GM19438 (cell line): ENCODE measurements around the gene OR7D2.

Experiments
- ATAC-seq: cut with Tn5 transposase; IDR thresholded peaks from one replicate; pipeline ENCODE4 v1.9.1; 2021; ENCODE audit warnings: low read depth; ENCODE audit not compliant: unreplicated experiment

Gene OR7D2

GRCh38 chr19:9178901-9179300, at the start of gene OR7D2:
OR7D2 (plus strand) TSS chr19:9178979; CDS start chr19:9185782, 6,803 bp downstream.
- ATAC-seq, result no peak

- ATAC-seq, result no peak
These were observed 47.8 kb upstream of the OR7D2 start for GRCh38 chr19:9130965-9131364.

- ATAC-seq, result no peak
These were observed 46.4 kb upstream of the OR7D2 start for GRCh38 chr19:9132422-9132821.

- no peak for ATAC-seq
These were observed 39.1 kb upstream of the OR7D2 start for GRCh38 chr19:9139609-9140158.

GRCh38 chr19:9140159-9140874, 38.5 kb upstream of the OR7D2 start, which contains the start of gene ZNF317:
ZNF317 (plus strand) TSS chr19:9140397; CDS start chr19:9156017, 15,620 bp downstream.
- peak; percentile 85 for ATAC-seq

GRCh38 chr19:9144920-9145319, 33.9 kb upstream of the OR7D2 start:
- ATAC-seq, result no peak

GRCh38 chr19:9146882-9147281, 31.9 kb upstream of the OR7D2 start:
- no peak for ATAC-seq

GRCh38 chr19:9148697-9149096, 30.1 kb upstream of the OR7D2 start:
- no peak for ATAC-seq

GRCh38 chr19:9149997-9150396, 28.8 kb upstream of the OR7D2 start:
- no peak for ATAC-seq

GRCh38 chr19:9150650-9151049, 28.1 kb upstream of the OR7D2 start:
- no peak for ATAC-seq

GRCh38 chr19:9151367-9151766, 27.4 kb upstream of the OR7D2 start:
- ATAC-seq, result no peak

- no peak for ATAC-seq
These were observed 23.2 kb upstream of the OR7D2 start for GRCh38 chr19:9155591-9155990.

- ATAC-seq, result no peak
These were observed 22.5 kb upstream of the OR7D2 start for GRCh38 chr19:9156304-9156703.

GRCh38 chr19:9159891-9160290, 18.9 kb upstream of the OR7D2 start:
- no peak for ATAC-seq

- ATAC-seq, result no peak
These were observed 17.4 kb upstream of the OR7D2 start for GRCh38 chr19:9161427-9161826.

- ATAC-seq, result no peak
These were observed 13.5 kb upstream of the OR7D2 start for GRCh38 chr19:9165261-9165660.

- no peak for ATAC-seq
These were observed 11.9 kb upstream of the OR7D2 start for GRCh38 chr19:9166846-9167245.

GRCh38 chr19:9171393-9171991, 7.3 kb upstream of the OR7D2 start:
- ATAC-seq, result no peak

- no peak for ATAC-seq
These were observed 3.5 kb upstream of the OR7D2 start for GRCh38 chr19:9175326-9175725.

- ATAC-seq, result no peak
These were observed 4.2 kb downstream of the OR7D2 start for GRCh38 chr19:9183000-9183399.

- no peak for ATAC-seq
These were observed 8.4 kb downstream of the OR7D2 start for GRCh38 chr19:9187191-9187590.

- no peak for ATAC-seq
These were observed 10.8 kb downstream of the OR7D2 start for GRCh38 chr19:9189535-9189934.
